HepG2 (cell line): ENCODE measurements around the gene CD34. TPM values are rescaled to one million over a fixed set of nuclear protein-coding genes. Genes with fewer than 3 reads are reported as not detected.

Source experiments
- ATAC-seq: fragments of 200-7000 bp; cut with Tn5 transposase; 3 replicates; pipeline ENCODE4 v1.9.1; 2020; ENCODE audit warnings: mild to moderate bottlenecking, moderate library complexity
- BruUV-seq: library from RNA; stranded (reverse); fragments of 400-500 nt; replicated peaks from 2 replicates; lab custom pipeline; 2021; lab: Mats Ljungman, UMichigan
- CTCF ChIA-PET: fragments of 300-600 bp; formaldehyde crosslinking; extraction: SDS; loops from one replicate; lab custom pipeline; 2021; ENCODE audit warnings: low total read pairs, inconsistent platforms, low intra/inter-chr PET ratio; lab: Yijun Ruan, JAX
- POLR2A ChIA-PET: fragments of 350-600 bp; sonication (Branson Sonifier 250); formaldehyde crosslinking; loops from one replicate; lab custom pipeline; 2020; ENCODE audit warnings: antibody characterized with exemption, inconsistent platforms; lab: Yijun Ruan, JAX
- DNase-seq: peaks from one replicate; pipeline ENCODE4 v3.0.0-alpha.2; 2015; ENCODE audit warnings: low spot score
- FAIRE-seq: peaks from 3 replicates; lab custom pipeline; 2011; peaks lifted over from hg19 to GRCh38; lab: Jason Lieb, UNC
- H2AFZ ChIP-seq: one replicate; pipeline ENCODE4 v1.6.1; 2011; ENCODE audit warnings: low read length, inconsistent platforms
- H3K27ac ChIP-seq: fragments of 300-600 bp; 3 replicates; pipeline ENCODE4 v1.8.0; 2011; ENCODE audit warnings: mixed run types, mild to moderate bottlenecking, mixed read lengths, low read length, inconsistent platforms; ENCODE audit not compliant: insufficient read depth; ENCODE audit errors: extremely low read length
- H3K27me3 ChIP-seq, 2 experiments: fragments of 200-600 bp in 1 of 2; 2 replicates in 1 of 2; 3 replicates in 1 of 2; pipeline versions ENCODE4 v1.6.0 to v1.8.0; 2011; ENCODE audit warnings: low read length in 2 of 2, mild to moderate bottlenecking in 2 of 2, moderate library complexity in 2 of 2, inconsistent platforms in 1 of 2; ENCODE audit not compliant: insufficient read depth in 2 of 2, control insufficient read depth in 1 of 2
- H3K36me3 ChIP-seq, 2 experiments: fragments of 200-600 bp in 1 of 2; replicated peaks in 1 of 2; 2 replicates in 1 of 2; 3 replicates in 1 of 2; pipeline versions ENCODE4 v1.5.1 to v1.8.0; 2011; ENCODE audit warnings: low read length in 2 of 2, inconsistent platforms in 1 of 2; ENCODE audit not compliant: insufficient read depth in 2 of 2, control insufficient read depth in 1 of 2
- H3K4me1 ChIP-seq: 2 replicates; pipeline ENCODE4 v1.5.1; 2012; ENCODE audit warnings: low read length, inconsistent platforms; ENCODE audit not compliant: insufficient read depth
- H3K4me2 ChIP-seq: 2 replicates; pipeline ENCODE4 v1.6.0; 2011; ENCODE audit warnings: low read depth, low read length, inconsistent platforms
- H3K4me3 ChIP-seq, 3 experiments: fragments of 200-600 bp in 1 of 3; sonication (generic), shearing (Covaris generic) in 1 of 3; replicated peaks in 1 of 3; 2 replicates each; pipeline ENCODE4 v1.5.1; 2011 to 2016; ENCODE audit warnings: low read length in 3 of 3, inconsistent platforms in 2 of 3, low read depth in 2 of 3, mild to moderate bottlenecking in 2 of 3, control low read depth in 1 of 3, mixed read lengths in 1 of 3; ENCODE audit not compliant: insufficient read depth in 1 of 3
- H3K79me2 ChIP-seq: one replicate; pipeline ENCODE4 v1.6.1; 2011; ENCODE audit warnings: low read length, inconsistent platforms; ENCODE audit not compliant: insufficient read depth
- H3K9ac ChIP-seq: 2 replicates; pipeline ENCODE4 v1.6.0; 2011; ENCODE audit warnings: mild to moderate bottlenecking, low read depth, low read length, inconsistent platforms; ENCODE audit not compliant: insufficient read depth
- H3K9me3 ChIP-seq: 2 replicates; pipeline ENCODE4 v1.5.1; 2012; ENCODE audit warnings: mild to moderate bottlenecking, low read length
- H4K20me1 ChIP-seq: 2 replicates; pipeline ENCODE4 v1.6.0; 2011; ENCODE audit warnings: inconsistent platforms, mild to moderate bottlenecking, low read length, moderate library complexity; ENCODE audit not compliant: insufficient read depth
- ARHGAP35 ChIP-seq: sonication (generic); formaldehyde crosslinking; IDR thresholded peaks from 2 replicates; pipeline ENCODE4 v1.9.0; 2022; ENCODE audit warnings: mild to moderate bottlenecking, inconsistent platforms, moderate library complexity, missing genetic modification reagents, borderline replicate concordance
- BCL3 ChIP-seq: sonication (generic); formaldehyde crosslinking; IDR thresholded peaks from 2 replicates; pipeline ENCODE4 v1.5.1; 2020; ENCODE audit warnings: mild to moderate bottlenecking, missing genetic modification reagents, moderate library complexity
- E2F5 ChIP-seq: sonication (generic); formaldehyde crosslinking; conservative IDR thresholded peaks from 2 replicates; pipeline ENCODE4 v1.4.0; 2020; ENCODE audit warnings: missing genetic modification reagents
- FLYWCH1 ChIP-seq: sonication (generic); formaldehyde crosslinking; IDR thresholded peaks from 2 replicates; pipeline ENCODE4 v1.8.1; 2023; ENCODE audit warnings: mild to moderate bottlenecking, missing genetic modification reagents
- GLI4 ChIP-seq: sonication (generic); formaldehyde crosslinking; IDR thresholded peaks from 2 replicates; pipeline ENCODE4 v1.5.1; 2020; ENCODE audit warnings: missing genetic modification reagents, mild to moderate bottlenecking, moderate library complexity, borderline replicate concordance
- HNRNPK ChIP-seq: fragments of 200-400 bp; formaldehyde crosslinking; IDR thresholded peaks from 2 replicates; pipeline ENCODE4 v1.6.1; 2018; ENCODE audit warnings: low read length, low read depth, moderate library complexity, mild to moderate bottlenecking; ENCODE audit not compliant: poor library complexity, severe bottlenecking
- ISX ChIP-seq: sonication (generic); formaldehyde crosslinking; conservative IDR thresholded peaks from 2 replicates; pipeline ENCODE4 v1.5.0; 2020; ENCODE audit warnings: missing genetic modification reagents
- MED8 ChIP-seq: sonication (generic); formaldehyde crosslinking; IDR thresholded peaks from 2 replicates; pipeline ENCODE4 v1.8.1; 2023; ENCODE audit warnings: mild to moderate bottlenecking, missing genetic modification reagents; ENCODE audit not compliant: insufficient replicate concordance
- POGZ ChIP-seq: sonication (generic); formaldehyde crosslinking; IDR thresholded peaks from 2 replicates; pipeline ENCODE4 v1.4.0; 2020; ENCODE audit warnings: mild to moderate bottlenecking, missing genetic modification reagents
- SP140L ChIP-seq: sonication (generic); formaldehyde crosslinking; IDR thresholded peaks from 2 replicates; pipeline ENCODE4 v1.4.0; 2020; ENCODE audit warnings: missing genetic modification reagents, borderline replicate concordance
- THAP8 ChIP-seq: sonication (generic); formaldehyde crosslinking; IDR thresholded peaks from 2 replicates; pipeline ENCODE4 v1.5.1; 2020; ENCODE audit warnings: missing genetic modification reagents, mild to moderate bottlenecking, borderline replicate concordance
- ZNF232 ChIP-seq: sonication (generic); formaldehyde crosslinking; IDR thresholded peaks from 2 replicates; pipeline ENCODE4 v1.4.0; 2020; ENCODE audit warnings: missing genetic modification reagents, borderline replicate concordance
- ZNF333 ChIP-seq: sonication (generic); formaldehyde crosslinking; IDR thresholded peaks from 2 replicates; pipeline ENCODE4 v1.4.0; 2020; ENCODE audit warnings: mild to moderate bottlenecking, missing genetic modification reagents, borderline replicate concordance
- ZNF644 ChIP-seq: IDR thresholded peaks from 2 replicates; pipeline ENCODE4 v1.6.1; 2016; ENCODE audit warnings: low read depth
- ZNF678 ChIP-seq: sonication (generic); formaldehyde crosslinking; IDR thresholded peaks from 2 replicates; pipeline ENCODE4 v1.4.0; 2020; ENCODE audit warnings: mild to moderate bottlenecking, missing genetic modification reagents
- ZNF703 ChIP-seq: sonication (generic); formaldehyde crosslinking; IDR thresholded peaks from 2 replicates; pipeline ENCODE4 v1.5.1; 2020; ENCODE audit warnings: missing genetic modification reagents, mild to moderate bottlenecking, moderate library complexity, borderline replicate concordance
- ZNF841 ChIP-seq: sonication (generic); formaldehyde crosslinking; IDR thresholded peaks from 2 replicates; pipeline ENCODE4 v1.8.1; 2023; ENCODE audit warnings: missing genetic modification reagents, borderline replicate concordance
- whole genome bisulfite sequencing: methylation state at CpG from one replicate; pipeline ENCODE4 v1.1.6; 2017; ENCODE audit warnings: low lambda C conversion rate; 5-methylcytosine and 5-hydroxymethylcytosine counted together
- in situ Hi-C: cut with HindIII; loops from 2 replicates; pipeline ENCODE4 v1.10.0; 2017; ENCODE audit warnings: low pct_unique_long_range_greater_than_20kb; ENCODE audit not compliant: extremely low pct_ligation_motif_present
- intact Hi-C: fragments of 100-400 bp; cut with micrococcal nuclease; formaldehyde crosslinking; loops from one replicate; pipeline ENCODE4 v1.10.0; 2022; ENCODE audit not compliant: unreplicated experiment
- polyA plus RNA-seq, 8 experiments: library from polyadenylated mRNA; depleted of rRNA in 3 of 8; stranded (reverse) in 7 of 8; unstranded in 1 of 8; fragments of >200 nt; fragmentation: Illumina TruSeq in 4 of 8; extraction: Trizol in 4 of 8; gene quantifications; 2 replicates each; pipeline versions ENCODE4 v1.2.1 to v1.2.3, GENCODE V29; 2011 to 2016; ENCODE audit warnings: low read depth in 4 of 8, missing spikeins in 1 of 8, mixed read lengths in 1 of 8; ENCODE audit not compliant: insufficient read depth in 1 of 8
- total RNA-seq, 5 experiments: library from RNA; depleted of rRNA; stranded (reverse); fragments of >200 nt; fragmentation: Illumina TruSeq; extraction: Trizol; gene quantifications; 2 replicates each; pipeline ENCODE4 v1.2.3, GENCODE V29; 2016; ENCODE audit warnings: low read depth in 1 of 5
- TF ChIP-seq, protein P1 (sequence below): sonication (generic); formaldehyde crosslinking; IDR thresholded peaks from 2 replicates; pipeline ENCODE4 v1.8.0; 2022; ENCODE audit warnings: missing genetic modification reagents, low read depth, mild to moderate bottlenecking, borderline replicate concordance
- TF ChIP-seq, protein P2 (sequence below): sonication (generic); formaldehyde crosslinking; conservative IDR thresholded peaks from 2 replicates; pipeline ENCODE4 v1.5.0; 2020; ENCODE audit warnings: missing genetic modification reagents

CD34 gene
- total and polyA plus RNA-seq, 2 of the 13 experiments (the other 11 are each of a cell fraction or from before 2014, with no cell fraction given): not detected

DNA sequence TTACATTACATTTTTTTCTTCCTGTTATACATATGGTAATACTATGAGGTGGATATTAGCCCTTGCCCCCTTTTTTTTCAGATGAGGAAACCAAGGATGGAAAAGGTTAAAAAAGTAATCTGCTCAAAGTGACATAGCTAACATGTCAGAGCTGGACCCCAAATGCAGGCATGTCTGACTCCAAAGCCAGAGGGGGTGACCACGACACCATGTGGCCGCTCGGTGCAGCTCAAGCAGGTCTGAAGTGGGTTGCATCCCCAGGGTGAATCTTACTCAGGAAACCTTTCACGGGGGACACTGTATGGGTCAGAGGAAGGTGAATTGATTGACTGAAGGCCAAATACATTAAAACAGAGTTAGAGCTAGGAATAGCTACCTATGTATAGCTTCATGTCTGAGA is 34.8 kb downstream of the CD34 start (continued):
- TF ChIP-seq THAP8 (CRISPR knock-in tag): no peak
- TF ChIP-seq, protein P1, sequence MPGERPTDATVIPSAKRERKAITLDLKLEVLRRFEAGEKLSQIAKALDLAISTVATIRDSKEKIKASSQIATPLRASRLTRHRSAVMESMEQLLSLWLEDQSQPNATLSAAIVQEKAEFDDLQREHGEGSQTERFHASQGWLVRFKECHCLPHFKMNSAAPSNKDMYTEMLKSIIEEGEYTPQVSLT (CRISPR knock-in tag): no peak
- TF ChIP-seq, all 625 proteins: peak for 6

- no peaks in the 10 kb centered on the region for H3K9me3 ChIP-seq
- TF ChIP-seq FLYWCH1 (CRISPR knock-in tag): no peak
- TF ChIP-seq, protein P2, sequence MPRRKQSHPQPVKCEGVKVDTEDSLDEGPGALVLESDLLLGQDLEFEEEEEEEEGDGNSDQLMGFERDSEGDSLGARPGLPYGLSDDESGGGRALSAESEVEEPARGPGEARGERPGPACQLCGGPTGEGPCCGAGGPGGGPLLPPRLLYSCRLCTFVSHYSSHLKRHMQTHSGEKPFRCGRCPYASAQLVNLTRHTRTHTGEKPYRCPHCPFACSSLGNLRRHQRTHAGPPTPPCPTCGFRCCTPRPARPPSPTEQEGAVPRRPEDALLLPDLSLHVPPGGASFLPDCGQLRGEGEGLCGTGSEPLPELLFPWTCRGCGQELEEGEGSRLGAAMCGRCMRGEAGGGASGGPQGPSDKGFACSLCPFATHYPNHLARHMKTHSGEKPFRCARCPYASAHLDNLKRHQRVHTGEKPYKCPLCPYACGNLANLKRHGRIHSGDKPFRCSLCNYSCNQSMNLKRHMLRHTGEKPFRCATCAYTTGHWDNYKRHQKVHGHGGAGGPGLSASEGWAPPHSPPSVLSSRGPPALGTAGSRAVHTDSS (CRISPR knock-in tag): no peak
- TF ChIP-seq ZNF333 (CRISPR knock-in tag): no peak
- no peak for TF ChIP-seq ZNF232 (CRISPR knock-in tag)
- TF ChIP-seq ZNF678: no peak
- TF ChIP-seq HNRNPK: no peak
- no peak for TF ChIP-seq E2F5 (CRISPR knock-in tag)
- no peak for TF ChIP-seq ZNF841 (CRISPR knock-in tag)
- TF ChIP-seq ZNF703 (CRISPR knock-in tag): no peak
- TF ChIP-seq POGZ: no peak
- no peak for TF ChIP-seq MED8 (CRISPR knock-in tag)
- TF ChIP-seq GLI4 (CRISPR knock-in tag): no peak
- TF ChIP-seq BCL3 (CRISPR knock-in tag): no peak
- no peak for TF ChIP-seq SP140L (CRISPR knock-in tag)
- TF ChIP-seq ISX (CRISPR knock-in tag): no peak
- TF ChIP-seq ZNF644 (CRISPR knock-in tag): no peak
- TF ChIP-seq ARHGAP35 (CRISPR knock-in tag): no peak
- TF ChIP-seq, all 625 proteins: peak for 0
- Histone ChIP-seq H4K20me1 (no peaks in the 10 kb centered on the region), H3K4me1 (peaks cover 17% of the 10 kb centered on the region), H3K36me3 (no peaks in the 10 kb centered on the region), H3K9ac (no peak overlapping the region), H3K4me2 (peak overlapping the region; percentile 55), H3K79me2 (no peaks in the 10 kb centered on the region), H3K4me3 (no peak overlapping the region), H3K27ac (no peak overlapping the region), H3K27me3 (peaks cover 0 to 20% of the 10 kb centered on the region in 2 experiments; a peak in 3 of 5 replicates), H2AFZ (no peak overlapping the region)
- in situ Hi-C loops: no loop called here
- ATAC-seq (peak; percentile 27; the same call in 1 of the 3 replicates), DNase-seq (no peak), FAIRE-seq (no peak)
- ChIA-PET POLR2A (interaction anchor here (1.0 kb wide), 1 partner anchor 49 kb away, joined by 3 read pairs; no protein-coding TSS in a partner anchor), CTCF (interaction anchor here (0.9 to 1.9 kb wide), 2 partner anchors 47 to 64 kb away, joined by 6 to 12 read pairs; no protein-coding TSS in a partner anchor)
- BruUV-seq: no TSS peak
- intact Hi-C loops: no loop called here
- 19% methylated on average over 4 of the region's 4 CpGs for WGBS
These were observed 35.4 kb downstream of the CD34 start for GRCh38 chr1:207875532-207875931.
